ENCODE results near the gene UBAC2.

UBAC2 gene

GRCh38 chr13:99172951-99173350, 27.7 kb upstream of the UBAC2 start:
- TF ChIP-seq ZFX (IDR thresholded peaks at IDR 0.05; ENCODE audit: borderline replicate concordance) (no peak), CTCF (IDR thresholded peaks at IDR 0.05) (no peak)
- H3K27ac ChIP-seq = no peak overlapping the region

GRCh38 chr13:99173606-99174005, 27.0 kb upstream of the UBAC2 start:
- no peak overlapping the region for H3K27ac ChIP-seq
- no peak for TF ChIP-seq CTCF (IDR thresholded peaks at IDR 0.05)
- TF ChIP-seq ZFX (IDR thresholded peaks at IDR 0.05; ENCODE audit: borderline replicate concordance) = no peak

GRCh38 chr13:99174533-99175100, 26.0 kb upstream of the UBAC2 start:
- TF ChIP-seq CTCF (IDR thresholded peaks at IDR 0.05) (no peak), ZFX (IDR thresholded peaks at IDR 0.05; ENCODE audit: borderline replicate concordance) (no peak)
- no peak overlapping the region for H3K27ac ChIP-seq

GRCh38 chr13:99176309-99177276, 24.1 kb upstream of the UBAC2 start:
- TF ChIP-seq CTCF (IDR thresholded peaks at IDR 0.05) (peak; percentile 95), ZFX (IDR thresholded peaks at IDR 0.05; ENCODE audit: borderline replicate concordance) (no peak)
- no peak overlapping the region for H3K27ac ChIP-seq

- no peak overlapping the region for H3K27ac ChIP-seq
- TF ChIP-seq ZFX (IDR thresholded peaks at IDR 0.05; ENCODE audit: borderline replicate concordance) (no peak), CTCF (IDR thresholded peaks at IDR 0.05) (no peak)
Observed at GRCh38 chr13:99178636-99179035, 22.0 kb upstream of the UBAC2 start.

- TF ChIP-seq ZFX (IDR thresholded peaks at IDR 0.05; ENCODE audit: borderline replicate concordance) (no peak), CTCF (IDR thresholded peaks at IDR 0.05) (no peak)
- no peak overlapping the region for H3K27ac ChIP-seq
Observed at GRCh38 chr13:99179460-99179859, 21.2 kb upstream of the UBAC2 start.

GRCh38 chr13:99182439-99182838, 18.2 kb upstream of the UBAC2 start:
- no peak overlapping the region for H3K27ac ChIP-seq
- TF ChIP-seq CTCF (IDR thresholded peaks at IDR 0.05) (no peak), ZFX (IDR thresholded peaks at IDR 0.05; ENCODE audit: borderline replicate concordance) (no peak)
